Bone marrow (tissue), 2 donors: ENCODE measurements around the gene CGB7.
A peak's percentile ranks its signal among the peaks of the same experiment; 100 is the strongest.
"Not testable (repeated sequence)": the region's sequence is repeated elsewhere in the genome, so short reads cannot be mapped to it uniquely, and the experiment has no call there.

Experiments
- DNase-seq, 2 donors: peaks; one replicate each; lab custom pipeline; 2025; lab: John Stamatoyannopoulos, UW

Gene CGB7

DNA sequence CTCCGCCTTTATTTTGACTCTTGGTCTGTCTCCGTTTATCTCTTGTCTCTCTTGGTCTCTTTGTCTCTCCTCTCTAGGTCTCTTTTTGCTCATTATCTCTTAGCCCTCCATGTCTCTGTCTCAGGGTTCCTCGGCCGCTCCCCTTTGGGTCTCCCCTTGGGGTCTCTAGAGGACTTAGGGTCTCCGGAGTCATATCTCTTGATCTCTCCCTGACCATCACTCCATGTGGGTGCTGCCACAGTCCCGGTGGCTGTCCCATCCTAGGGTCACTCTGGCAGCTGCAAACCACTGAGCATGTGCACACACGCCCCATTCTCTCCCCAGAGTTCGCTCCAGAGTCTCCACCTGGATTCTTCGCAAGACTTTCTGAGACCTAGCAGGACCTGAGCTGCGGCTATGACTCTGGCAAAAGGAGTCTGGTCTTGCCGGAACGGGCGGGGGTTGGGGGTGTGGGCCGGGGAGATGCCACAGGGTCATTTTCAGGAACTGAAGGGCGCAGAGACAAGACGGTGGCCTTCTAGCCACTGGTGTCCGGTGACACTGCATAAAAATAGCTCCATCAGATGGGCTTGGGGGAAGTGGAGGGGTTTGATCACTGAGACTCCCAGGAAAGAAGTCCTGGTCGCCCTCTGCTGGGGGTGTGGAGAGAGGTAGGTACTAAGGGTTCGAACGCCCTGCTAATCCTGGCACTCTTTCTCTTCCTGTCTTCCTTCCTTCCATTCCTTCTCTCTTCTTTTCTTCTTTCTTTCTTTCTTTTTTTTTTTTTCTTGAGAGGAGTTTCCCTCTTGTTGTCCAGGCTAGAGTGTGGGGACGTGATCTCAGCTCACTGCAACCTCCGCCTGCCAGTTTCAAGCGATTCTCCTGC lies 16.2 kb upstream of the CGB7 start:
- no peak for DNase-seq

GRCh38 chr19:49071860-49072547 lies 14.5 kb upstream of the CGB7 start:
- DNase-seq: no peak

DNA sequence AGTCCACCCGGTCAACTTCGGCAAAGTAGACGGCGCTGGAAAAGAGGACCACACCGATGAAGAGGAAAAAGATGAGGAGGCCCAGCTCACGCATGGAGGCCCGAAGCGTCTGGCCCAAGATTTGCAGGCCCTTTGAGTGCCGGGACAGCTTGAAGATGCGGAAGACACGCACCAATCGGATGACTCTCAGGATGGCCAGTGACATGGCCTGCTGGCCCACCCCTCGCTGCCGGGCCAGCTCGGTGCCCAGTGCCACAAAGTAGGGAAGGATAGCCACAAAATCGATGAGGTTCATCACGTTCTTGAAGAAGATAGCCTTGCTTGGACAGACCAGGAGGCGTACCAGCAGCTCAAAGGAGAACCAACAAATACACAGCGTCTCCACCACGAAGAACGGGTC lies 12.9 kb upstream of the CGB7 start:
- no peak for DNase-seq

- DNase-seq: no peak
Observed at GRCh38 chr19:49069026-49069425, 11.5 kb upstream of the CGB7 start.

GRCh38 chr19:49067554-49067953 lies 10.0 kb upstream of the CGB7 start:
- DNase-seq: no peak

DNA sequence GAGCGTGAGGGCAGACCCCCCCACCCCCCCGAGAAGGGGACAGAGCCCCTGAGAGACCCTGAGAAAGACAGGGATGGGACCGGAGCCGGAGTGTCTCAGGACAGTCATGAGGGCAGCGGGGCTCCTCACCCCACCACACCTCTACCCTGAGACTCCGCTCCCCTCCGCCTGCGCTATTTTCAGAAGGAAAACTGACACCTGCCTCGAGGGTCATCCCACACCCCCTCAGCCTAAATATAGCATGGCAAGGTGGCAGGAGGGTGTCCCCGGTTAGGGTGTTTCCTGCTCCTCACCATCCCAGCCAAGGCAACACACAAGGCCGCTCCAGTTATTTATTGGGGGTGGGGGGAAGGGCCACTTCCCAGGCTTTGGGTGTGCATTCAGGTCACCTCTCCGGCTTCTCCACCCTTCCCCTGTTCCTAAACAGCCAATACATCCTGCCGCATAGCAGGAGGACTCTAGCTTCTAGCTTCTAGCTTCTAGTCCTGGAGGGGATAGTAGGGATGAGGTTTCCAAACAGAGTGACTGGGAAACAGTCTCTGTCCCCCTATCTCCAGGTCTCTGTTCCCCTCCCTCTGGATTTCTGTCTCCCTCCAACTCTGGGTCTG lies 8.5 kb upstream of the CGB7 start:
- DNase-seq: no peak

- no peak for DNase-seq
Observed at GRCh38 chr19:49064768-49065611, 7.4 kb upstream of the CGB7 start, which contains the start of gene NTF4. Gene NTF4, minus strand, starts transcription at chr19:49064818. Its CDS starts 2,821 bp downstream, at chr19:49061997.

- DNase-seq: no peak
Observed at GRCh38 chr19:49064029-49064629, 6.6 kb upstream of the CGB7 start.

GRCh38 chr19:49061445-49061844 lies 3.9 kb upstream of the CGB7 start:
- no peak for DNase-seq

DNA sequence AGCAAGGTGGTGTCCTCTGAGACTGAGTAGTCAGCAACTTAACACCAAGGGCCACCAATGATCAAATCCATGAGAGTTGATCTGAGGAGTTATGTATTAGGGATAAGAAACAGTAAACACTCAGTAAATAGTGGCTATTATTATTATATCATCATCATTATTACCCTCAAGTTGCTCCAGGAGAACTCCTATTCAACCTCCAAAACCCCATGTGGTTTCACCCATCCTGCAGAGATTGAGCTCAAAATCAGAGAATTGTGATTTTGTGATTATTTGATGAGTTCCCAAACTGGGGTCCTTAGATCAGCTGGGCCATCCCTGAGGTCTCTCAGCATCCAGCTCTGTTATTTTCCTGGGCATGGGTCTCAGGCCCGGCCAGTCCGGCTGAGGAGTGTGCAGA lies 3.5 kb upstream of the CGB7 start:
- DNase-seq: no peak

DNA sequence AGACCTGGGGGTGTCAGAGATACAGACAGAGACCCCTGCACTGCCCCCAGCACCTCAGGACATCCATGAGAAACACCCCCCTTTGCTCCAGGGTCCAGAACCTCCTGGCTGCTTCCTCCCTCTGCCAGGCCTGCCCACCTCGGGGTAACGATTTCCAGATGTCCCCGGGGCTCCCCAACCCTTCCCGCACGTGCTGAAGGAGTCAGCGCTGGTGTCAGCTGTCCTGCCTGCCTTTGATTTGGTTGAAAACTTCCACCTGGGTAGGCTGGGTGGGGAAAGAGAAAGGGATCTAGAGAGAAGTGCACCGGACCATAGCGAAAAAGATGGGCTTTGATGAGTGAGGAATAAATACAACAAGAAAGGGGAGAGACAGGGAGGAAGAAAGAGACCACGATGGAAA lies 1.5 kb upstream of the CGB7 start:
- no peak for DNase-seq

GRCh38 chr19:49058562-49058961 lies 1.0 kb upstream of the CGB7 start:
- no peak for DNase-seq

- DNase-seq: not testable (repeated sequence)
Observed at GRCh38 chr19:49056902-49057596, 500 bp downstream of the CGB7 start.

DNA sequence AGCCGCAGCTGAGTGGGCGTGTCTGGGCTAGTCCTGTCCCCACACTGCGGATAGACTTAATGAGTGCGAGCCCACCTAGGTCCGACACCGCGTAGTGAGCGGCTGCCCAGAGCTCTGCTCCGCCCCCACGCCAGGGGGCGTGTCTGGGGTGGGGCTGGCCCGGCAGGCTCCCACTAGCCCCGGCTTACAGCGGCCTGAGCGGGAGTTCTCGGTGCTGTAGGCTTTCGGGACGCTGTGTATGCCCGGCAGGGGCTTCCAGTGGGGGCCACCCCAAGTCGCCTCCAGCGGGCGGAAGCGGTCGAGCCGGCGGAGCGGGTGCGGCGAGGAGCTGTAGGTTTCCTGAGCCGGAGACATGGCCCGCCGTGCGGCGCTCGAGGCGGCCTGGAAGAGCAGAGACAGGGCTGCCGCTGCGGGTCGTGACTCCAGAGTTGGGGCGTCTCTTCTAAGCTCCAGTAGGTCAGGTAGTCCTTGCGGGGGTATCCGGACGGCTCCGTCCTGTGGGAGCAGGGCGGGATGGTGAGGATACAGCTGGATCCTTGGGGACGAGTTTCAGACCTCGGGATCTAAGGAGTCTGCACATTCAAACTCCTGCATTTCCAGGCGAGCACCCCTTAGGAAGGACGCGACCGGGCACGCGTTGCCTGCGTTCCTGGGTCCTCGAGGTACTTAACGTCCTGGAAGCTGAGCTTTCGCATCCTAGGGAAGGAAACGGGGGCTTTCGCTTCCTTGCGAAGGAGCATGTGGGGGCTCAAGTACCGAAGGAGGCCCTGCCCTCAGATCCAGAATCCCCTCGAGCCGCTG lies 1.2 kb downstream of the CGB7 start:
- peak in 1 of 2 donors; percentile 27 for DNase-seq

DNA sequence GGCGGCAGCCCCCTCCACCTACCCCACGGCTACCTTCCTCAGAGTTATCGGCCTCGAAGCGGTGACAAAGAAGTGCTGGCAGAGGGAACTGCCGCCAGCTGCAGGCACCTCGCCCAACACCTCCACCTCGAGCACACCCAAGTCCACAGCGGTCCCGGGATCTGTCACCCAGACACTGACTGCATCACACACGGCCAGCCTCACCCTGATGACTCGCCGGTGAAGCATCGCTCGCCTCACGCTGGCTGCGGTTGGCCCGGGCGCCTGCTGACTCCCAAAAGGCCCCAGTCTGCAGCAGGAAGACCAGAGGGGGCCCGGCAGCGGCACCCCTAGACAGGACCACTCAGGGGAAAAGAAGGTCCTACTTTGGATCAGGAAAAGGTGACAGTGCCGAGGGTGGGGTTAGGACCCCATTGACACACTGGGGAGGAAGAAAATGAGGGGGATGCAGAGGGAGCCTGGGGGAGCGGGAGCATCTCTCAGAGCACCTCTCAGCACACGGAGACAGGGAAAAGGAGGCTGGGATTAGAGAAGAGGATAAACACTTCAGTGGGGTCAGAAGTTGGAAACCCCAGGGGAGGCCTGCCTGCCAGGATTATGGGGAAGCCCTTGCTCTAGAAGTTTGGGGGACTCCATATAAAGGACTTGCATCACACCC lies 7.0 kb downstream of the CGB7 start:
- DNase-seq: not testable (repeated sequence)

- not testable (repeated sequence) for DNase-seq
Observed at GRCh38 chr19:49049834-49050233, 7.7 kb downstream of the CGB7 start.

GRCh38 chr19:49049011-49049410 lies 8.5 kb downstream of the CGB7 start, which contains the start of gene CGB8:
Gene CGB8, minus strand, starts transcription at chr19:49049111. Its CDS starts 372 bp downstream, at chr19:49048739.
- not testable (repeated sequence) for DNase-seq

GRCh38 chr19:49043548-49043947 lies 14.0 kb downstream of the CGB7 start, which contains the start of gene CGB5:
Gene CGB5, plus strand, starts transcription at chr19:49043848. Its CDS starts 362 bp downstream, at chr19:49044210.
- not testable (repeated sequence) for DNase-seq

DNA sequence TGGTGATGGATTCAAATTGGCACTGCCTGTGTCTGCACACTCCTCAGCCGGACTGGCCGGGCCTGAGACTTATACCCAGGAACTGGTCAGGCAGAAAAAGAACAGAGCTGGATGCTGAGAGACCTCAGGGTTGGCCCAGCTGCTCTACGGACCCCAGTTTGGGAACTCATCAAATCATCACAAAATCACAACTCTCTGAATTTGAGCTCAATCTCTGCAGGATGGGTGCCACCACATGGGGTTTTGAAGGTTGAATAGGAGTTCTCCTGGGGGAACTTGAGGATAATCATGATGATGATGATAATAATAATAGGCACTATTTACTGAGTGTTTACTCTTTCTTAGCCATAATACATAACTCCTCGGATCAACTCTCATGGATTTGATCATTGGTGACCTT lies 14.9 kb downstream of the CGB7 start:
- not testable (repeated sequence) for DNase-seq
